DMS79 treated with DMSO at 0.1 percent for 48 hours (cell line): Measurements from ENCODE around the gene TGOLN2.

ENCODE experiments used
- DNase-seq: peaks from one replicate; lab custom pipeline; 2025; lab: John Stamatoyannopoulos, UW

TGOLN2 gene

DNA sequence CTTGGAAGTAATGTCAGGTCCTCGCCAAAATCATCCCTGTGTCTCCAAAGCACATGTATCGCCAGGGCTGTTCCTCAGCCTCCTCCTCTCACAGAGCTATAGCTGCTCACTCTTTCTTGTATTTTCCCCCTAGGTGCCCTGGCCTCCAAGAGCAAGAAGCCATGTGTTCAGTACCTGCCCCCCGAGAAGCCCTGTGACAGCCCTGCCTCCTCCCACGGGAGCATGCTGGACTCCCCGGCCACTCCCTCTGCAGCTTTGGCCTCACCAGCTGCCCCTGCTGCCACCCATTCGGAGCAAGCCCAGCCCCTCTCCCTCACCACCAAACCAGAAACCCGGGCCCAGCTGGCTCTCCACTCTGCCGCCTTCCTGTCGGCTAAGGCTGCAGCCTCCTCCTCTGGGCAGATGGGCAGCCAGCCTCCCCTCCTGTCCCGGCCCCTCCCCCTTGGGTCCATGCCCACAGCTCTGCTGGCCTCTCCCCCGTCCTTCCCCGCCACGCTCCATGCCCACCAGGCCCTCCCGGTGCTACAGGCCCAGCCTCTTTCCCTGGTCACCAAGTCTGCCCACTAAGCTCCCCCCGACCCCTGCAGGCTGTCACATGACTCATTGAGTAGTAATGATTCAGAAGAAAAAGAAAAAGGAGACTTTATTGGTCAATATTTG lies 18.8 kb downstream of the TGOLN2 start:
- peak; percentile 9 for DNase-seq

- DNase-seq = no peak
Measured at GRCh38 chr2:85308201-85308600, 19.6 kb downstream of the TGOLN2 start.

DNA sequence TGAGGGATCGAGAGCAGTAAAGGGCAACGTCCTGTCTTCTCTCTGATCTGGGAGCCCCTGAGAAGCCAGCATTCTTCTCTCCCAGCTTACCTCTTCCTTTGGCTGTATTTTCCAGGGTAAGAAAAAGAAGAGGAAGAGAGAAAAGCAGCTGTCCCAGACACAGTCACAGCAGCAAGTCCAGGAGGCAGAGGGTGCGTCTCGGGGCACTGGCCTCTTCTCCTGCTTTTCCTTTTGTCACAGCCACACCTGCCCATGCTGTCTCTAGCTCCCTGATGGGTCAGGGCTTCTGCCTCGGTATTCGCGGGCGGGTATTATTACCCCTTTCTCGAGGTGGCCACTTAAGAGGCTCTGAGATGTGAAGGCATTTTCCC lies 20.3 kb downstream of the TGOLN2 start:
- DNase-seq = no peak

- DNase-seq = no peak
Measured at GRCh38 chr2:85303780-85304531, 23.8 kb downstream of the TGOLN2 start.

GRCh38 chr2:85302121-85302520 lies 25.7 kb downstream of the TGOLN2 start:
- DNase-seq = no peak

DNA sequence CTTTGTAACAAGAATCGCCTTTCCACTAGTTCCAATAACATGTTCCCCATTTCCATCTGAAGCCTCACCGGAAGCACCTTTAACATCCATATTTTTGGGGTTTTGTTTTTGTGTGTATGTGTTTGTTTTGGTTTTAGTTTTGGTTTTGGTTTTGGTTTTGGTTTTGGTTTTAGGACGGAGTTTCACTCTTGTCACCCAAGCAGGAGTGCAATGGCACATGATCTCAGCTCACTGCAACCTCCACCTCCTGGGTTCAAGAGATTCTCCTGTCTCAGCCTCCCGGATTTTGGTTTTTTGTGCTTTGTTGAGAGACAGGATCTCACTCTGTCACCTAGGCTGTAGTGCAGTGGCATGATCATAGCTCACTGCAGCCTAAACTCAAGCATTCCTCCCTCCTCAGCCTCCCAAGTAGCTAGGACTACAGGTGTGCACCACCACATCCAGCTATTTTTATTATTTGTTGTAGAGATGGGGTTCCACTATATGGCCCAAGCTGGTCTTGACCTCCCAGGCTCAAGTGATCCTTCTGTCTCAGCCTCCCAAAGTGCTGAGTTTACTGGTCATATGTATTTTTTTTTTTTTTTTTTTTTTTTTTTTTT lies 36.3 kb downstream of the TGOLN2 start:
- DNase-seq = no peak

DNA sequence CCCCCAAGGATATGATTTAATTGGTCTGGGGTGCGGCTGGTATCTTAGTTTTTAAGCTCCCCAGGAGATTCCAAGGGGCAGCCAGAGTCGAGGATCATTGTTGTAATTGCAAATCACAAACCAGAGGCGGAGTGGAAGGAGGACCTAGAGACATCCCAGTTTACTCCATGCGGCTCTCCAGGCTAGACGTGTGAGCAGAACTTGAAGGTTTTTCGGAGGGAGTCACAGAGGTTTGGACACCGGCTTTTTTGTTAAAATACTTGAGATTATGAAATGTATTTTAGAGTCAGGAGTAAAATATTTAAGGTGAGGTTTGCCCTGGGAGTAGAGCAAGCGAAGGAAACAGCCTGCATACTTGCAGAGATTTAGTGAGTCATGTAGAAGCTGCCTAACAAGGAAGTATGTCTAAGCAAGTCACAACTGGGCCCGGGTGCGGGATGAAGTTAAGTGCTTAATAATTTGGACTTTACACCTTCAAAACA lies 39.5 kb downstream of the TGOLN2 start:
- DNase-seq = no peak

GRCh38 chr2:85287721-85288120 lies 40.1 kb downstream of the TGOLN2 start:
- DNase-seq = no peak

GRCh38 chr2:85286918-85287317 lies 40.9 kb downstream of the TGOLN2 start:
- DNase-seq = no peak

DNA sequence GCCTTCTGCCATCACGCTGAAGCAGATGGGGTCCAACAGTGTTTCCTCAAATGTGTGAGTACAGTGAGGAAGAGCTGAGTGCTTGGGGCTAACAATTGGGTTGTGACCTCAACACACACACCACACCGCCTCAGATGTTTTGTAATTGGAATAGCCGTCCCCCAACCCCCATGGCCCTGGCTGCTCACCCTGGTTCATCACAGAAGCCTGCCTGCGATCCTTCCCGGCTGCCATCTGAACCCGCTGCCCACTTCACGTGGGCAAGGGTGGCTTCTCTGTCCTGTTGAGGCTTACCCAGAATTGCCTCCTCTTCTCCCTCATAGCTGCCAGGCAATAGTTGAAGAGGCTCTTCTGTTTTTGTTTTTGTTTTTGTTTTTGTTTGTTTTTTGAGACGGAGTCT lies 44.1 kb downstream of the TGOLN2 start:
- no peak for DNase-seq

GRCh38 chr2:85282914-85283313 lies 44.9 kb downstream of the TGOLN2 start:
- no peak for DNase-seq

DNA sequence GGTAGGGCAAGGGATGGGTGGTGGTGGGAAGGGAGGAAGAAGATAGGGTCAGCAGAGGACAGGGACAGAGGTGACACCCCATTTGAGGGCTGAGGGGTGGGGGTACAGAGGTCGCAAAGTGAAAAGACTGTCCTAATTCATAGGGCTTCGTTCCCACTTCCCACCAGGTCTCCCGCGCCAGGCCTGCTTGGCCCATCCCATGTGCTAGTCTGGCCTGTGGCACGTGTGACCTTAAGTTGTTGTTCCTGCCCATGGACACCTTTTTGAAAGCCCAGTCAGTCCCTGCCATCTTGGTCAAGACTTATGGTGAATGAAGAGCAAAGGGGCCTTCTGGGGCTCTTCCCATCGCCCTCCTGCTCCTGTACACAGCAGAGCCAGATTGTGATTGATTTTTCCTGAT lies 46.2 kb downstream of the TGOLN2 start:
- no peak for DNase-seq

DNA sequence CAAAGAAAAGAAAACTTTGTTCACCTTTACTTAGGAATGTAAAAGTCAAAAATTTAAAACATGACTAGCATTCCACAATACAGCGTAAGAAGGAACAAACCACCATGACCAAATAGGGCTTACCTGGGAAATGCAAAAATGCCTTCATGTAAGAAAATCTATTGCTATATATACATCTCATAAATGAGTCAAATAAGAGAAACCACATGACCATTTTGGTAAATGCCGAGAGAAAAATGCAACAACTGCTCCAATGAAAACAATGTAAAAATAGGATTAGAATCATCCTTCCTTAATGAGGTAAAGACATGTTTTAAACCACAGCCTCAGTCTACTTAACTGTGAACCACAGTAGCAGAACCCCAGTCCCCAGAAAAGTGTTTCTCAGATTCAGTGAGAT lies 49.4 kb downstream of the TGOLN2 start:
- no peak for DNase-seq

GRCh38 chr2:85277416-85278158 lies 50.2 kb downstream of the TGOLN2 start:
- no peak for DNase-seq

DNA sequence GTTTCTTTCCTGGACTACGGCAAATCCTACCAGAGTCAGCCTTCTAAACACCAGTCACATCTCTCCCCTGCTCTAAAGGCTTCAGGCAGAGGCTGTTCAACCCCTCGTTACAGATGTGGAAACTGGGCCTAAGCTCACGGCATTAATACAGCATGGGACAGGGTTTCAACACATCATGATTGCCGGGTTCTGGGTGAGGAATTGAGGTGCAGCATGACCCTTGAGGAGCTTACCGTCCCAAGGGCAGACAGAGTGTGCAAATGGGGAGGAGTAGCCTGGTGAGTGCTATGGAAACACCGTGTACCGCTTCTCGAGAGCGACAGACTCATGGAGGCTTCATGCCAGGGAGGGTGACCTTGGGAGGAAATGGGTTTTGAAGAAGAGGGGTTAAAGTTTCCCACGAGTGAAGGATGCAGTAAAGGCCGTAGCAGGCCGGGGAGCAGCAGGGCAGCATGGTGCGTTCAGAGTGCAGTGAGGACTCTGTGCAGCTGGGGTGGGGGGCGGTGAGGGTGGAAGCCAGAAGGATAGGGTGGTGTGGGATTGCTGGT lies 51.1 kb downstream of the TGOLN2 start:
- DNase-seq = no peak

GRCh38 chr2:85275984-85276540 lies 51.7 kb downstream of the TGOLN2 start:
- no peak for DNase-seq

- DNase-seq = peak; percentile 91
Measured at GRCh38 chr2:85273738-85274731, 53.8 kb downstream of the TGOLN2 start.

DNA sequence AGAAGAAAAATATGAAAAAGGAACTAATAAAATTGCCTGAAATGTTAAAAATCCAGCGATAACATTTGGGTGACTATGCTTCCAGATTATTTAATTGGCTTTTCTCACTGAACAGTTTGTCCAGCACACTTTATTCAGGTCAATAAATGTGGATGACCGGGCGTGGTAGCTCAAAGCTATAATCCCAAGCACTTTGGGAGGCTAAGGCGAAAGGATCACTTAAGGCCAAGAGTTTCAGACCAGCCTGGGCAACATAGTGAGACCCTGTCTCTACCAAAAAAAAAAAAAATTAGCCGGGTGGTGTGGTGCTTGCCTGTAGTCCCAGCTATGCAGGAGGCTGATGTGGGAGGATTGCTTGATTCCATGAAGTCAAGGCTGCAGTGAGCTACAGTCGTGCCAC lies 55.4 kb downstream of the TGOLN2 start:
- DNase-seq = no peak

DNA sequence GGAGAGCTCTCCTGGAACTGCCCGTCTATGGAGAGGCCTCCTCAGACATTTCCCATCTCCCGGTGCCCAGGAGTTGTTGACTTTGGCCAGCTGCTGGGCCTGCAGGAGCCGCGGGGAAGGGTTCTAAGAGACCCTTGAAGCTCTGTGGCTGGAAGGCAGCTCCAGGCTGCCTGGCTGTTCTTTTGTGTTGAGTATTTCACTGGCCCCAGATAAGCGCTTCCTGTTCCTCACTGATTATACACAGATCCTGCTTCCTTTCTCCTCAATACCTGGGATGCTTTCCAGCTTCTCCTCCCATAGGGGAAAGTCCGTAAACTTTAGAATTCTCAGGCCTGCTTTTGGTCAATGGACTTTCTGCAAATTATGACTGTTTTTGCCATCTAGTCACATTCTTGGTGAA lies 57.8 kb downstream of the TGOLN2 start:
- DNase-seq = peak; percentile 79
